Activated CD4-positive, alpha-beta T cell treated with anti-CD3 and anti-CD28 coated beads, Interleukin-2, Interleukin-6, amounts not matched to agents 100 ng/mL and 50 ng/mL, durations not matched to agents 16 hours and 8 hours (primary cell): Measurements from ENCODE around the gene SOSTDC1.
"Not testable (repeated sequence)": the region's sequence is repeated elsewhere in the genome, so short reads cannot be mapped to it uniquely, and the experiment has no call there.

Experiments used
- DNase-seq: peaks from one replicate; pipeline ENCODE4 v3.0.0-alpha.2; 2020

SOSTDC1 gene

GRCh38 chr7:16460789-16461493 lies 4.6 kb downstream of the SOSTDC1 start:
- no peak for DNase-seq

GRCh38 chr7:16456303-16456702 lies 9.2 kb downstream of the SOSTDC1 start:
- not testable (repeated sequence) for DNase-seq

- DNase-seq: no peak
Measured at GRCh38 chr7:16455591-16455990, 9.9 kb downstream of the SOSTDC1 start.

- DNase-seq: no peak
Measured at GRCh38 chr7:16450366-16450765, 15.2 kb downstream of the SOSTDC1 start.

- DNase-seq: no peak
Measured at GRCh38 chr7:16447876-16448275, 17.7 kb downstream of the SOSTDC1 start.

- no peak for DNase-seq
Measured at GRCh38 chr7:16446508-16446907, 19.0 kb downstream of the SOSTDC1 start.

GRCh38 chr7:16443871-16444270 lies 21.7 kb downstream of the SOSTDC1 start:
- DNase-seq: not testable (repeated sequence)

- no peak for DNase-seq
Measured at GRCh38 chr7:16438988-16439387, 26.6 kb downstream of the SOSTDC1 start.

GRCh38 chr7:16436306-16436705 lies 29.2 kb downstream of the SOSTDC1 start:
- DNase-seq: no peak

- no peak for DNase-seq
Measured at GRCh38 chr7:16433568-16434122, 31.9 kb downstream of the SOSTDC1 start.

GRCh38 chr7:16432425-16432731 lies 33.2 kb downstream of the SOSTDC1 start:
- DNase-seq: no peak

- peak; percentile 28 for DNase-seq
Measured at GRCh38 chr7:16431646-16432424, 33.7 kb downstream of the SOSTDC1 start.

GRCh38 chr7:16430133-16430532 lies 35.4 kb downstream of the SOSTDC1 start:
- no peak for DNase-seq

- DNase-seq: no peak
Measured at GRCh38 chr7:16428672-16429071, 36.9 kb downstream of the SOSTDC1 start.

GRCh38 chr7:16428182-16428581 lies 37.4 kb downstream of the SOSTDC1 start:
- DNase-seq: no peak

- DNase-seq: no peak
Measured at GRCh38 chr7:16423761-16424160, 41.8 kb downstream of the SOSTDC1 start.

- no peak for DNase-seq
Measured at GRCh38 chr7:16422917-16423316, 42.6 kb downstream of the SOSTDC1 start.

- no peak for DNase-seq
Measured at GRCh38 chr7:16422103-16422435, 43.5 kb downstream of the SOSTDC1 start.

- DNase-seq: peak; percentile 16
Measured at GRCh38 chr7:16421333-16422102, 44.0 kb downstream of the SOSTDC1 start, which contains the start of gene CRPPA. Gene CRPPA, minus strand, starts transcription at chr7:16421538. Its CDS starts 216 bp downstream, at chr7:16421322.

GRCh38 chr7:16420649-16421332 lies 44.7 kb downstream of the SOSTDC1 start:
- peak; percentile 85 for DNase-seq

- DNase-seq: no peak
Measured at GRCh38 chr7:16420329-16420648, 45.2 kb downstream of the SOSTDC1 start.

- no peak for DNase-seq
Measured at GRCh38 chr7:16419859-16420258, 45.7 kb downstream of the SOSTDC1 start.

GRCh38 chr7:16419126-16419525 lies 46.4 kb downstream of the SOSTDC1 start:
- DNase-seq: no peak
